Lower lobe of right lung (tissue), 2 donors: Measurements from ENCODE around the gene GNB2. TPM values are rescaled to one million over a fixed set of nuclear protein-coding genes. Genes with fewer than 3 reads are reported as not detected.
"Not testable (repeated sequence)": the region's sequence is repeated elsewhere in the genome, so short reads cannot be mapped to it uniquely, and the experiment has no call there.

Experiments
- ATAC-seq, 2 donors: fragments of 200-7000 bp; cut with Tn5 transposase; one replicate each; pipeline ENCODE4 v1.9.1; 2020 to 2022; ENCODE audit warnings: mild to moderate bottlenecking in 2 of 2, moderate library complexity in 2 of 2
- DNase-seq: peaks from one replicate; pipeline ENCODE4 v3.0.0-alpha.2; 2020
- H3K27ac ChIP-seq: fragments of 200-600 bp; one replicate; pipeline ENCODE4 v1.8.0; 2022
- H3K27me3 ChIP-seq: fragments of 200-600 bp; one replicate; pipeline ENCODE4 v1.8.0; 2022; ENCODE audit warnings: low read depth
- H3K36me3 ChIP-seq: fragments of 200-600 bp; one replicate; pipeline ENCODE4 v1.8.0; 2022; ENCODE audit warnings: mild to moderate bottlenecking
- H3K4me1 ChIP-seq: fragments of 200-600 bp; one replicate; pipeline ENCODE4 v1.8.0; 2022
- H3K4me3 ChIP-seq: fragments of 200-600 bp; one replicate; pipeline ENCODE4 v1.8.0; 2022; ENCODE audit warnings: mild to moderate bottlenecking
- H3K9me3 ChIP-seq: fragments of 200-600 bp; one replicate; pipeline ENCODE4 v1.8.0; 2022
- CTCF ChIP-seq: fragments of 200-600 bp; IDR thresholded peaks from one replicate; pipeline ENCODE4 v1.8.0; 2022; ENCODE audit warnings: antibody characterized with exemption, mild to moderate bottlenecking
- intact Hi-C: fragments of 100-400 bp; cut with DNase I; formaldehyde crosslinking; loops from one replicate; pipeline ENCODE4 v1.11.0; 2022
- total RNA-seq: library from RNA; stranded (reverse); fragmentation: NEBNext Ultra II Directional; extraction: Animal tissue kit (Norgen Biotek cat#: 25700); gene quantifications from one replicate; pipeline ENCODE4 v1.2.1, GENCODE V29; 2021
- donor health status: DM: no; HTN: yes; CAD: no; lungs with severe emphysema.

The GNB2 gene
- total RNA-seq, 1 donor from 2014 or later: 247 TPM

GRCh38 chr7:100722480-100723212, 49.1 kb downstream of the GNB2 start:
- Histone ChIP-seq H3K27me3 (peaks cover 27% of the 10 kb centered on the region), H3K4me3 (no peak overlapping the region), H3K4me1 (peaks cover 6% of the 10 kb centered on the region), H3K9me3 (no peaks in the 10 kb centered on the region), H3K27ac (no peak overlapping the region), H3K36me3 (no peaks in the 10 kb centered on the region)
- DNase-seq (no peak), ATAC-seq (no peak)
- TF ChIP-seq CTCF: no peak
- intact Hi-C loops: no loop called here

- intact Hi-C loops: no loop called here
- no peak for ATAC-seq
- Histone ChIP-seq H3K9me3 (no peaks in the 10 kb centered on the region), H3K4me3 (no peak overlapping the region), H3K4me1 (peaks cover 6% of the 10 kb centered on the region), H3K27me3 (peaks cover 27% of the 10 kb centered on the region), H3K36me3 (no peaks in the 10 kb centered on the region), H3K27ac (no peak overlapping the region)
- DNase-seq: no peak
- no peak for TF ChIP-seq CTCF
Observed at GRCh38 chr7:100723732-100724275, 50.3 kb downstream of the GNB2 start.

- H3K4me1 ChIP-seq, H3K36me3 ChIP-seq, H3K4me3 ChIP-seq, ATAC-seq, intact Hi-C loops, H3K27ac ChIP-seq, DNase-seq, H3K9me3 ChIP-seq: not testable (repeated sequence)
- H3K27me3 ChIP-seq: peaks cover 27% of the 10 kb centered on the region
Observed at GRCh38 chr7:100724364-100724763, 50.8 kb downstream of the GNB2 start.

- no peak for DNase-seq
- Histone ChIP-seq H3K9me3 (no peaks in the 10 kb centered on the region), H3K36me3 (no peaks in the 10 kb centered on the region), H3K27me3 (peaks cover 7% of the 10 kb centered on the region), H3K27ac (no peak overlapping the region), H3K4me3 (no peak overlapping the region), H3K4me1 (peaks cover 6% of the 10 kb centered on the region)
- no peak for TF ChIP-seq CTCF
- intact Hi-C loops: no loop called here
- peak; percentile 46 to 53 for ATAC-seq
Observed at GRCh38 chr7:100726996-100727761, 53.6 kb downstream of the GNB2 start.

GRCh38 chr7:100728196-100728595, 54.7 kb downstream of the GNB2 start:
- intact Hi-C loops: no loop called here
- no peak overlapping the region for H3K4me3 ChIP-seq

More at GRCh38 chr7:100728196-100728595, 54.7 kb downstream of the GNB2 start:
- Histone ChIP-seq H3K27me3 (peaks cover 7% of the 10 kb centered on the region), H3K27ac (no peak overlapping the region), H3K9me3 (no peaks in the 10 kb centered on the region), H3K36me3 (no peaks in the 10 kb centered on the region), H3K4me1 (peaks cover 6% of the 10 kb centered on the region)
- TF ChIP-seq CTCF: no peak
- ATAC-seq: no peak
- DNase-seq: no peak

Other genes starting within 250 kb of the GNB2 start
- gene ZCWPW1, start 245.0 kb upstream of the GNB2 start, total RNA-seq: 4.9 TPM
- 36.3 TPM for gene MEPCE, start 243.9 kb upstream of the GNB2 start, total RNA-seq
- gene PPP1R35, start 237.2 kb upstream of the GNB2 start, total RNA-seq: 24.5 TPM
- 1.7 TPM for gene SPACDR, start 209.5 kb upstream of the GNB2 start, total RNA-seq
- gene TSC22D4, start 194.5 kb upstream of the GNB2 start, total RNA-seq: 53.6 TPM
- gene NYAP1, start 189.8 kb upstream of the GNB2 start, total RNA-seq: 1.1 TPM
- 22.9 TPM for gene AGFG2, start 134.5 kb upstream of the GNB2 start, total RNA-seq
- 10.6 TPM for gene SAP25, start 99.8 kb upstream of the GNB2 start, total RNA-seq
- gene LRCH4, start 87.6 kb upstream of the GNB2 start, total RNA-seq: 80.3 TPM
- gene FBXO24, start 87.4 kb upstream of the GNB2 start, total RNA-seq: 0.74 TPM
- 75.2 TPM for gene PCOLCE, start 71.4 kb upstream of the GNB2 start, total RNA-seq
- 19.5 TPM for gene MOSPD3, start 61.2 kb upstream of the GNB2 start, total RNA-seq
- 0.35 TPM for gene TFR2, start 32.2 kb upstream of the GNB2 start, total RNA-seq
- not detected for gene ACTL6B, start 17.3 kb upstream of the GNB2 start, total RNA-seq
- gene GIGYF1, start 20.5 kb downstream of the GNB2 start, total RNA-seq: 53.4 TPM
- 21.5 TPM for gene POP7, start 32.4 kb downstream of the GNB2 start, total RNA-seq
- not detected for gene EPO, start 46.7 kb downstream of the GNB2 start, total RNA-seq
- not detected for gene ZAN, start 59.9 kb downstream of the GNB2 start, total RNA-seq
- gene EPHB4, start 153.8 kb downstream of the GNB2 start, total RNA-seq: 68.6 TPM
- gene SLC12A9, start 179.0 kb downstream of the GNB2 start, total RNA-seq: 43.6 TPM
- gene TRIP6, start 193.6 kb downstream of the GNB2 start, total RNA-seq: 56.5 TPM
- gene SRRT, start 201.4 kb downstream of the GNB2 start, total RNA-seq: 105 TPM
- 2.3 TPM for gene UFSP1, start 216.0 kb downstream of the GNB2 start, total RNA-seq
- 0.97 TPM for gene ACHE, start 222.1 kb downstream of the GNB2 start, total RNA-seq